Activated CD4-positive, alpha-beta T cell treated with anti-CD3 and anti-CD28 coated beads, Interleukin-2, amount 10 ng/mL, durations not matched to agents 24 days and 14 days (primary cell): ENCODE measurements around the gene EPG5. TPM values are rescaled to one million over a fixed set of nuclear protein-coding genes. Genes with fewer than 3 reads are reported as not detected.
A peak's percentile ranks its signal among the peaks of the same experiment; 100 is the strongest.

Experiments
- DNase-seq: peaks from one replicate; pipeline ENCODE4 v3.0.0; 2022
- H3K27ac Mint-ChIP-seq: one replicate; pipeline ENCODE4 v1.8.0; 2022; ENCODE audit warnings: mild to moderate bottlenecking, mixed read lengths
- H3K27me3 Mint-ChIP-seq: one replicate; pipeline ENCODE4 v1.8.0; 2022; ENCODE audit warnings: mixed read lengths
- H3K36me3 Mint-ChIP-seq: one replicate; pipeline ENCODE4 v1.8.0; 2022; ENCODE audit warnings: low read depth, mild to moderate bottlenecking, mixed read lengths
- H3K4me1 Mint-ChIP-seq: one replicate; pipeline ENCODE4 v1.8.0; 2021; ENCODE audit warnings: mixed read lengths
- H3K4me3 Mint-ChIP-seq: one replicate; pipeline ENCODE4 v1.8.0; 2022; ENCODE audit warnings: mild to moderate bottlenecking, moderate library complexity, mixed read lengths
- H3K9me3 Mint-ChIP-seq: one replicate; pipeline ENCODE4 v1.8.0; 2021; ENCODE audit warnings: mixed read lengths
- intact Hi-C: fragments of 100-400 bp; cut with micrococcal nuclease; formaldehyde crosslinking; loops from one replicate; pipeline ENCODE4 v1.15.1; 2023
- total RNA-seq: library from RNA; stranded (reverse); gene quantifications from 2 replicates; pipeline ENCODE4 v1.2.3, GENCODE V29; 2022

The EPG5 gene
- total RNA-seq: 14.9 and 15.5 TPM in 2 replicates

- intact Hi-C loops: loop anchor here (2.0 kb wide), 4 partner anchors 92 to 296 kb away; partner anchors contain the start of gene PSTPIP2
Observed at GRCh38 chr18:45967007-45967706, at the start of gene EPG5. Gene EPG5 (minus strand): TSS chr18:45967329. CDS start chr18:45967239, 90 bp downstream.

DNA sequence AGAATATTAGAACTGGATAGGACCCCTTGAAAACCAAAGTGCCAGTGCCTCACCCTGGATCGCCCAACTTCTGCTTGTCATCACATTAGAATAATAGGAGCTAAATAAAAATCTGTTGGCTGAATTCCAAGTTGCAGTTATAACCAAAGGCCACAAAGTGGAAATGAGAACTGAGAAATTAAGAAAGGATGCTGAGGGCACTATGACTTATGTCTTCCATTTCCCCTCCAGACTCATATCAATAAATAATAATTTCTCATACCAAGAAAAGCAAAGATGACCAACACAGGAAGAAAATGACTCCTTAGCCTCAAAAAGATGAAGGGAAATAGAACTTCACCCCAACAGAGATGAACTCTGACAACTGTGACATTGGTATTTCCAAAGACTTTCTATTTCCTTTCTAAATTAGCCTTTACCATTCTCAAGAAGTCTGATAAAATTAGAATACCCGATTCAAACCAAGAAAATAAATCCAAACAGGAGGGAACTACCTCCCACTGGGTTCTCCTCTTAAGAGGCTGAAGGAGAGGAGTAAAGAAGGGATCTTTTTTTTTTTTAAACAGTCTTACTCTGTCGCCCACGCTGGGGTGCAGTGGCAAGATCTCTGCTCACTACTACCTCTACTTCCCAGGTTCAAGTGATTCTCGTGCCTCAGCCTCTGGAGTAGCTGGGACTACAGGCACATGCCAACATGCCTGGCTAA, 46.5 kb upstream of the EPG5 start:
- H3K27ac Mint-ChIP-seq: peak overlapping the region; percentile 41
- H3K4me1 Mint-ChIP-seq: peaks cover 13% of the 10 kb centered on the region
- peaks cover 8% of the 10 kb centered on the region for H3K36me3 Mint-ChIP-seq
- no peaks in the 10 kb centered on the region for H3K9me3 Mint-ChIP-seq
- no peak for DNase-seq
- H3K4me3 Mint-ChIP-seq: peak overlapping the region; percentile 26
- no peaks in the 10 kb centered on the region for H3K27me3 Mint-ChIP-seq
- intact Hi-C loops: loop anchor here (1.0 to 5.0 kb wide), 3 partner anchors 15 to 60 kb away; no protein-coding TSS in a partner anchor

More at GRCh38 chr18:45967007-45967706, at the start of gene EPG5:
- H3K27me3 Mint-ChIP-seq: peaks cover 3% of the 10 kb centered on the region
- H3K27ac Mint-ChIP-seq: peak within 1 kb of the TSS; percentile 94
- H3K36me3 Mint-ChIP-seq: no peaks in the 10 kb centered on the region
- peak; percentile 98 for DNase-seq
- peaks cover 26% of the 10 kb centered on the region for H3K4me1 Mint-ChIP-seq
- peak within 1 kb of the TSS; percentile 99 for H3K4me3 Mint-ChIP-seq
- no peaks in the 10 kb centered on the region for H3K9me3 Mint-ChIP-seq

GRCh38 chr18:46010676-46011075, 43.5 kb upstream of the EPG5 start:
- no peaks in the 10 kb centered on the region for H3K9me3 Mint-ChIP-seq

GRCh38 chr18:46010050-46010449, 42.9 kb upstream of the EPG5 start:
- no peaks in the 10 kb centered on the region for H3K9me3 Mint-ChIP-seq
- H3K4me1 Mint-ChIP-seq: peaks cover 13% of the 10 kb centered on the region
- no peaks in the 10 kb centered on the region for H3K27me3 Mint-ChIP-seq
- peaks cover 8% of the 10 kb centered on the region for H3K36me3 Mint-ChIP-seq
- no peak for DNase-seq
- no peak overlapping the region for H3K27ac Mint-ChIP-seq
- intact Hi-C loops: loop anchor here (5.0 kb wide), 1 partner anchor 47 kb away; no protein-coding TSS in a partner anchor
- H3K4me3 Mint-ChIP-seq: no peak overlapping the region

More at GRCh38 chr18:46010676-46011075, 43.5 kb upstream of the EPG5 start:
- H3K36me3 Mint-ChIP-seq: peaks cover 8% of the 10 kb centered on the region
- intact Hi-C loops: loop anchor here (5.0 kb wide), 1 partner anchor 47 kb away; no protein-coding TSS in a partner anchor
- no peak overlapping the region for H3K4me3 Mint-ChIP-seq
- no peaks in the 10 kb centered on the region for H3K27me3 Mint-ChIP-seq
- no peak for DNase-seq
- no peak overlapping the region for H3K27ac Mint-ChIP-seq
- H3K4me1 Mint-ChIP-seq: peaks cover 13% of the 10 kb centered on the region

GRCh38 chr18:46009125-46009840, 42.2 kb upstream of the EPG5 start:
- intact Hi-C loops: no loop called here
- peaks cover 11% of the 10 kb centered on the region for H3K4me1 Mint-ChIP-seq
- no peak overlapping the region for H3K4me3 Mint-ChIP-seq
- H3K36me3 Mint-ChIP-seq: peaks cover 12% of the 10 kb centered on the region
- H3K9me3 Mint-ChIP-seq: no peaks in the 10 kb centered on the region
- no peaks in the 10 kb centered on the region for H3K27me3 Mint-ChIP-seq
- no peak for DNase-seq
- H3K27ac Mint-ChIP-seq: no peak overlapping the region

DNA sequence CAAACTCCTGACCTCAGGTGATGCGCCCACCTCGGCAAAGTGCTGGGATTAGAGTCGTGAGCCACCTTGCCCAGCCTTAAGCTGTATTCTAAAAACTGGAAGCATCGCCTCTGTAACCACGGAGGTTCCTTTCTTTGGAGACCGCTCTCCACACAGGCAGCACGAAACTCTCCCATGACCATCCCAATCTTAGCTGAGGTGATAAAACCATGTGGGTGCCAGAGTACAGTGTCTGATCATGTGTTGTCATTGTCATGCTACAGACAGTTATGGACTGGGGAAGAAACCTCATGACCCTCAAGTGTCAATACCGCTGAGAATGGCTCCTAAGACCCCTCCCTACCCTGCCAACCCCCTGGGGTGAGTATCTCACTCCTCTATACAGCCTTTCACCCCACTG, 41.4 kb upstream of the EPG5 start:
- peaks cover 12% of the 10 kb centered on the region for H3K36me3 Mint-ChIP-seq
- H3K4me1 Mint-ChIP-seq: peaks cover 4% of the 10 kb centered on the region
- no peaks in the 10 kb centered on the region for H3K9me3 Mint-ChIP-seq
- DNase-seq: no peak
- intact Hi-C loops: no loop called here
- H3K4me3 Mint-ChIP-seq: no peak overlapping the region
- no peak overlapping the region for H3K27ac Mint-ChIP-seq
- no peaks in the 10 kb centered on the region for H3K27me3 Mint-ChIP-seq

DNA sequence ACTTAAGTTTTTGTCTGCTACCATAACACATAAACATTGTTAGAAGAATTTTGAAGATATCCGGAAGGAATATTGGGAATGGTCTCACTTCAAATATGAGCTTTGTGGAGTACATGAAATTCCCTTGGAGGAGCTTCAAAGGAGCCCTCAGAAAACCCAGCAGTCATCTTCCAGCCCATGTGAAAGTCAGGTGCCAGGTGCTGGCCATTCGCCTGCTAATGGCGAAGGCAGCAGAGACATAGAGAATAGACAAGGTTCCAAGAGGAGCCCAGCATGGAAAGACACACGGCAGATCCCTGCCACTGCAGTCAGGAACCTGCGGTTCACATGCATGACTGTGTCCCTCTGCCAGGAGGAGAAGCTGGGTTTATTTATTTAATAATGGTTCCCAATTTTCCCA, 40.0 kb upstream of the EPG5 start:
- Mint-ChIP-seq H3K9me3 (peaks cover 5% of the 10 kb centered on the region), H3K4me1 (no peaks in the 10 kb centered on the region), H3K27ac (no peak overlapping the region), H3K4me3 (no peak overlapping the region), H3K27me3 (no peaks in the 10 kb centered on the region), H3K36me3 (peaks cover 19% of the 10 kb centered on the region)
- no peak for DNase-seq
- intact Hi-C loops: no loop called here

GRCh38 chr18:46002934-46003333, 35.8 kb upstream of the EPG5 start:
- Mint-ChIP-seq H3K9me3 (peaks cover 7% of the 10 kb centered on the region), H3K4me3 (no peak overlapping the region), H3K27me3 (no peaks in the 10 kb centered on the region), H3K36me3 (peaks cover 16% of the 10 kb centered on the region), H3K4me1 (peaks cover 21% of the 10 kb centered on the region), H3K27ac (no peak overlapping the region)
- no peak for DNase-seq
- intact Hi-C loops: no loop called here

GRCh38 chr18:46001892-46002291, 34.8 kb upstream of the EPG5 start:
- no peak for DNase-seq
- intact Hi-C loops: no loop called here
- Mint-ChIP-seq H3K36me3 (peaks cover 18% of the 10 kb centered on the region), H3K27ac (no peak overlapping the region), H3K27me3 (no peaks in the 10 kb centered on the region), H3K4me1 (peaks cover 28% of the 10 kb centered on the region), H3K4me3 (no peak overlapping the region), H3K9me3 (peaks cover 7% of the 10 kb centered on the region)

DNA sequence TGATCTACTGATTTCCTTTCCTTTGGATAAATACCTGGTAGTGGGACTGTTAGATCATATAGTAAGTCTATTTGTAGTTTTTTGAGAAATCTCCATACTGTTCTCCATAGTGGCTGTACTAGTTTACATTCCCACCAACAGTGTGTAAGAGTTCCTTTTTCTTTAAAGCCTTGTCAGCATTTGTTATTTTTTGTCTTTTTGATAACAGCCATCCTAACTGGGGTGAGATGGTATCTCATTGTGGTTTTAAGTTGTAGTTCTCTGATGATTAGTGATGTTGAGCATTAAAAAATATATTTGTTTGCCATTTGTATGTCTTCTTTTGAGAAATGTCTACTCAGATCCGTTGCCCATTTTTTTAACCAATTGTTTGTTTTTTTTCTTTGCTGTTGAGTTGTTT, 33.9 kb upstream of the EPG5 start:
- H3K4me1 Mint-ChIP-seq: peaks cover 30% of the 10 kb centered on the region
- DNase-seq: no peak
- intact Hi-C loops: no loop called here
- H3K27me3 Mint-ChIP-seq: no peaks in the 10 kb centered on the region
- H3K27ac Mint-ChIP-seq: no peak overlapping the region
- no peak overlapping the region for H3K4me3 Mint-ChIP-seq
- peaks cover 19% of the 10 kb centered on the region for H3K36me3 Mint-ChIP-seq
- H3K9me3 Mint-ChIP-seq: peaks cover 7% of the 10 kb centered on the region

GRCh38 chr18:45999536-45999935, 32.4 kb upstream of the EPG5 start:
- Mint-ChIP-seq H3K9me3 (peaks cover 7% of the 10 kb centered on the region), H3K36me3 (peaks cover 16% of the 10 kb centered on the region), H3K27me3 (no peaks in the 10 kb centered on the region), H3K27ac (no peak overlapping the region), H3K4me3 (no peak overlapping the region), H3K4me1 (peaks cover 30% of the 10 kb centered on the region)
- DNase-seq: no peak
- intact Hi-C loops: loop anchor here (5.0 kb wide), 1 partner anchor 73 kb away; the partner anchor contains the start of gene PSTPIP2

- Mint-ChIP-seq H3K4me1 (peaks cover 30% of the 10 kb centered on the region), H3K36me3 (peaks cover 19% of the 10 kb centered on the region), H3K27ac (peak overlapping the region; percentile 83), H3K27me3 (no peaks in the 10 kb centered on the region), H3K9me3 (peaks cover 7% of the 10 kb centered on the region), H3K4me3 (peak overlapping the region; percentile 51)
- peak; percentile 68 for DNase-seq
- intact Hi-C loops: loop anchor here (1.0 to 5.0 kb wide), 2 partner anchors 15 to 74 kb away; partner anchors contain the start of gene PSTPIP2
Observed at GRCh38 chr18:45998244-45998643, 31.1 kb upstream of the EPG5 start.

- Mint-ChIP-seq H3K27ac (peak overlapping the region; percentile 83), H3K4me1 (peaks cover 30% of the 10 kb centered on the region), H3K36me3 (peaks cover 16% of the 10 kb centered on the region), H3K27me3 (no peaks in the 10 kb centered on the region), H3K9me3 (peaks cover 7% of the 10 kb centered on the region), H3K4me3 (peak overlapping the region; percentile 51)
- DNase-seq: peak; percentile 75
- intact Hi-C loops: loop anchor here (1.0 to 5.0 kb wide), 2 partner anchors 16 to 75 kb away; partner anchors contain the start of gene PSTPIP2
Observed at GRCh38 chr18:45997700-45998151, 30.6 kb upstream of the EPG5 start.
